ENCODE data around the gene GPR55.

GPR55 gene

GRCh38 chr2:230863442-230864121 lies 61.5 kb downstream of the GPR55 start:
- Histone ChIP-seq H3K27ac (no peak overlapping the region), H3K4me1 (ENCODE audit: low read depth, poor library complexity, severe bottlenecking) (peaks cover 33% of the 10 kb centered on the region), H3K4me2 (no peak overlapping the region; the same call in 1 of the 2 replicates), H3K9ac (no peak overlapping the region), H3K36me3 (ENCODE audit: insufficient read depth) (no peaks in the 10 kb centered on the region), H2AFZ (ENCODE audit: low read depth) (peak overlapping the region; percentile 89; the same call in 1 of the 2 replicates), H3K27me3 (ENCODE audit: insufficient read depth, low read depth) (no peaks in the 10 kb centered on the region; the same call in 1 of the 2 replicates), H3K79me2 (ENCODE audit: insufficient read depth, low read depth) (peaks cover 44% of the 10 kb centered on the region), H4K20me1 (ENCODE audit: insufficient read depth) (no peaks in the 10 kb centered on the region), H3K4me3 (IDR thresholded peaks at IDR 0.05; ENCODE audit: insufficient read depth, low read depth, low read length) (no peak overlapping the region)
- TF ChIP-seq, protein P1, sequence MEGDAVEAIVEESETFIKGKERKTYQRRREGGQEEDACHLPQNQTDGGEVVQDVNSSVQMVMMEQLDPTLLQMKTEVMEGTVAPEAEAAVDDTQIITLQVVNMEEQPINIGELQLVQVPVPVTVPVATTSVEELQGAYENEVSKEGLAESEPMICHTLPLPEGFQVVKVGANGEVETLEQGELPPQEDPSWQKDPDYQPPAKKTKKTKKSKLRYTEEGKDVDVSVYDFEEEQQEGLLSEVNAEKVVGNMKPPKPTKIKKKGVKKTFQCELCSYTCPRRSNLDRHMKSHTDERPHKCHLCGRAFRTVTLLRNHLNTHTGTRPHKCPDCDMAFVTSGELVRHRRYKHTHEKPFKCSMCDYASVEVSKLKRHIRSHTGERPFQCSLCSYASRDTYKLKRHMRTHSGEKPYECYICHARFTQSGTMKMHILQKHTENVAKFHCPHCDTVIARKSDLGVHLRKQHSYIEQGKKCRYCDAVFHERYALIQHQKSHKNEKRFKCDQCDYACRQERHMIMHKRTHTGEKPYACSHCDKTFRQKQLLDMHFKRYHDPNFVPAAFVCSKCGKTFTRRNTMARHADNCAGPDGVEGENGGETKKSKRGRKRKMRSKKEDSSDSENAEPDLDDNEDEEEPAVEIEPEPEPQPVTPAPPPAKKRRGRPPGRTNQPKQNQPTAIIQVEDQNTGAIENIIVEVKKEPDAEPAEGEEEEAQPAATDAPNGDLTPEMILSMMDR (conservative IDR thresholded peaks at IDR 0.05; ENCODE audit: low read depth, low read length), result no peak

DNA sequence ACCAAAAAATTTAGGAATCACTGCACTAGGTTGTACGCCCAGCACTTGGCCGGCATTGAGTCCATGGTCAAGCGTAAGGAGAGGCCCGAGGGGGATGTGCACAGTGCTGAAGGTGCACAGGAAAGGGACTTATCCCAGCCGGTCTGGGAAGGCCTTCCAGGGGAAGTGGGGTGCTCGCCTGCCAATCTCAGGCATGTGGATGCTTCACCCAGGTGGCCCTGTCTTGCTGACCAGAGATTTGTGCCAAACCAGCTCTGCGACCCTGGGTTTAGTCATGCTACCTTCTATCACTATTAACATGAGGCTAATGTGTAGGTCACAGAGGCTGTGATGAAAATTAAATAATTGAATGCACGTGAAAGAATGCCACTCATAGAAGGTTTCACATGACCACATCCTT lies 62.0 kb downstream of the GPR55 start:
- Histone ChIP-seq H4K20me1 (ENCODE audit: insufficient read depth) (no peaks in the 10 kb centered on the region), H3K4me1 (ENCODE audit: low read depth, poor library complexity, severe bottlenecking) (peaks cover 27% of the 10 kb centered on the region), H3K36me3 (ENCODE audit: insufficient read depth) (no peaks in the 10 kb centered on the region), H3K4me2 (no peak overlapping the region), H3K27me3 (ENCODE audit: insufficient read depth, low read depth) (no peaks in the 10 kb centered on the region; the same call in 1 of the 2 replicates), H3K79me2 (ENCODE audit: insufficient read depth, low read depth) (peaks cover 39% of the 10 kb centered on the region), H2AFZ (ENCODE audit: low read depth) (no peak overlapping the region), H3K4me3 (IDR thresholded peaks at IDR 0.05; ENCODE audit: insufficient read depth, low read depth, low read length) (no peak overlapping the region), H3K27ac (no peak overlapping the region), H3K9ac (no peak overlapping the region)
- TF ChIP-seq, protein P1 (conservative IDR thresholded peaks at IDR 0.05; ENCODE audit: low read depth, low read length), result no peak

DNA sequence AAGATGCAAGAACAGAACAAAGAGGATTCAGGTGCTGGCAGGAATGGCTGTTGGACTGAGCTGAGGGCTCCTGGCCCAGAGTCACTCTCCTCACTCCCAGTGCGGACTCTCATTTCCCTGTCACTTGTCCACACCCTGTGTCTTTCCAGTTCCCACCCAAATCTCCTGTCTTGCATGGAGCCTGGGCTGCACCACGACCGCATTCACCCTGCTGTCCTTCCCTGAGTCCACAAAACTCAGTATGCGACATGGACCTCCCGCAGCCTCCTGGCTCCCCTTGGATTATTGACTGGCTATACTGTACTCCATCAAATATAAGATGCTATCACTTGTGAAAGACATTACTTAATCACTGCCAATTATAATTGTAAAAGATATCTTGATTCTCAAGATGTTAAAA lies 62.8 kb downstream of the GPR55 start:
- TF ChIP-seq, protein P1 (conservative IDR thresholded peaks at IDR 0.05; ENCODE audit: low read depth, low read length), result no peak
- peaks cover 20% of the 10 kb centered on the region for H3K4me1 ChIP-seq (ENCODE audit: low read depth, poor library complexity, severe bottlenecking)
- H3K4me3 ChIP-seq (IDR thresholded peaks at IDR 0.05; ENCODE audit: insufficient read depth, low read depth, low read length), result no peak overlapping the region
- H4K20me1 ChIP-seq (ENCODE audit: insufficient read depth), result no peaks in the 10 kb centered on the region
- peaks cover 34% of the 10 kb centered on the region for H3K79me2 ChIP-seq (ENCODE audit: insufficient read depth, low read depth)
- H3K27ac ChIP-seq, result no peak overlapping the region
- no peaks in the 10 kb centered on the region; the same call in 1 of the 2 replicates for H3K27me3 ChIP-seq (ENCODE audit: insufficient read depth, low read depth)
- no peak overlapping the region for H2AFZ ChIP-seq (ENCODE audit: low read depth)
- no peak overlapping the region for H3K4me2 ChIP-seq
- no peaks in the 10 kb centered on the region for H3K36me3 ChIP-seq (ENCODE audit: insufficient read depth)
- no peak overlapping the region for H3K9ac ChIP-seq

GRCh38 chr2:230861552-230862255 lies 63.3 kb downstream of the GPR55 start:
- Histone ChIP-seq H2AFZ (ENCODE audit: low read depth) (no peak overlapping the region), H3K9ac (no peak overlapping the region), H3K4me3 (IDR thresholded peaks at IDR 0.05; ENCODE audit: insufficient read depth, low read depth, low read length) (no peak overlapping the region), H3K36me3 (ENCODE audit: insufficient read depth) (no peaks in the 10 kb centered on the region), H3K79me2 (ENCODE audit: insufficient read depth, low read depth) (peaks cover 28% of the 10 kb centered on the region), H4K20me1 (ENCODE audit: insufficient read depth) (no peaks in the 10 kb centered on the region), H3K4me2 (no peak overlapping the region), H3K4me1 (ENCODE audit: low read depth, poor library complexity, severe bottlenecking) (peaks cover 14% of the 10 kb centered on the region), H3K27ac (no peak overlapping the region), H3K27me3 (ENCODE audit: insufficient read depth, low read depth) (no peaks in the 10 kb centered on the region; the same call in 1 of the 2 replicates)
- TF ChIP-seq, protein P1 (conservative IDR thresholded peaks at IDR 0.05; ENCODE audit: low read depth, low read length), result no peak

All from KMS-11 (cell line).